ENCODE data around the gene ALDH1B1.

ALDH1B1 gene

GRCh38 chr9:38424918-38425317 lies 32.4 kb downstream of the ALDH1B1 start:
- Histone ChIP-seq H3K4me3 (ENCODE audit: low read depth, low read length) (no peak overlapping the region), H3K27ac (no peak overlapping the region), H3K9ac (no peak overlapping the region), H3K27me3 (ENCODE audit: control insufficient read depth, insufficient read depth, low read length) (no peaks in the 10 kb centered on the region), H3K36me3 (ENCODE audit: control insufficient read depth, insufficient read depth, low read length) (no peaks in the 10 kb centered on the region), H3K9me3 (ENCODE audit: control insufficient read depth, low read length) (no peaks in the 10 kb centered on the region), H3K4me1 (no peaks in the 10 kb centered on the region), H3K79me2 (no peaks in the 10 kb centered on the region), H2AFZ (no peak overlapping the region), H3K4me2 (ENCODE audit: low read length) (no peak overlapping the region)
- TF ChIP-seq, protein P1, sequence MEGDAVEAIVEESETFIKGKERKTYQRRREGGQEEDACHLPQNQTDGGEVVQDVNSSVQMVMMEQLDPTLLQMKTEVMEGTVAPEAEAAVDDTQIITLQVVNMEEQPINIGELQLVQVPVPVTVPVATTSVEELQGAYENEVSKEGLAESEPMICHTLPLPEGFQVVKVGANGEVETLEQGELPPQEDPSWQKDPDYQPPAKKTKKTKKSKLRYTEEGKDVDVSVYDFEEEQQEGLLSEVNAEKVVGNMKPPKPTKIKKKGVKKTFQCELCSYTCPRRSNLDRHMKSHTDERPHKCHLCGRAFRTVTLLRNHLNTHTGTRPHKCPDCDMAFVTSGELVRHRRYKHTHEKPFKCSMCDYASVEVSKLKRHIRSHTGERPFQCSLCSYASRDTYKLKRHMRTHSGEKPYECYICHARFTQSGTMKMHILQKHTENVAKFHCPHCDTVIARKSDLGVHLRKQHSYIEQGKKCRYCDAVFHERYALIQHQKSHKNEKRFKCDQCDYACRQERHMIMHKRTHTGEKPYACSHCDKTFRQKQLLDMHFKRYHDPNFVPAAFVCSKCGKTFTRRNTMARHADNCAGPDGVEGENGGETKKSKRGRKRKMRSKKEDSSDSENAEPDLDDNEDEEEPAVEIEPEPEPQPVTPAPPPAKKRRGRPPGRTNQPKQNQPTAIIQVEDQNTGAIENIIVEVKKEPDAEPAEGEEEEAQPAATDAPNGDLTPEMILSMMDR (IDR thresholded peaks at IDR 0.05): no peak

DNA sequence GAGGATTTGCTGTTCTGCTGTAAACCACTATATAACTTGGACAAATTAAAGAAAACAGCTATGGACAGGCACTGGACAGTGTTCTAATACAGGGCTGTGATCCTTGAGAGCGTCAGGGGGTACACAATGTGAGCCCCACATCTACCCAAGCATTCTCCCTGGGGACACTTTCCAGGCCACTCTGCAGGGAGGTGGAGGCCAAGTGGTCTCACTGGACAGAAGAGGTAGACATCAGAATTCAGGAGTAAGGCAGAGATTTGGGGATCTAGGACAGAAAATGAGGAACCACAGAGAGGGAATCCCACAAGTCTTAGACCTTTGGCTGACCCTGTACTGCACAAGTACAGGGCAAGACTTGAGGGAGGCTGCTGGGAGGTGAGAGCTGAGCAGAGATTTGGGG lies 35.6 kb downstream of the ALDH1B1 start:
- H3K4me3 ChIP-seq (ENCODE audit: low read depth, low read length): no peak overlapping the region
- no peak overlapping the region for H3K27ac ChIP-seq
- H3K4me1 ChIP-seq: no peaks in the 10 kb centered on the region
- H3K27me3 ChIP-seq (ENCODE audit: control insufficient read depth, insufficient read depth, low read length): no peaks in the 10 kb centered on the region
- no peak overlapping the region for H3K4me2 ChIP-seq (ENCODE audit: low read length)
- H3K9me3 ChIP-seq (ENCODE audit: control insufficient read depth, low read length): no peaks in the 10 kb centered on the region
- H3K9ac ChIP-seq: no peak overlapping the region
- H2AFZ ChIP-seq: no peak overlapping the region
- no peaks in the 10 kb centered on the region for H3K36me3 ChIP-seq (ENCODE audit: control insufficient read depth, insufficient read depth, low read length)
- TF ChIP-seq, protein P1 (IDR thresholded peaks at IDR 0.05): no peak
- H3K79me2 ChIP-seq: no peaks in the 10 kb centered on the region

DNA sequence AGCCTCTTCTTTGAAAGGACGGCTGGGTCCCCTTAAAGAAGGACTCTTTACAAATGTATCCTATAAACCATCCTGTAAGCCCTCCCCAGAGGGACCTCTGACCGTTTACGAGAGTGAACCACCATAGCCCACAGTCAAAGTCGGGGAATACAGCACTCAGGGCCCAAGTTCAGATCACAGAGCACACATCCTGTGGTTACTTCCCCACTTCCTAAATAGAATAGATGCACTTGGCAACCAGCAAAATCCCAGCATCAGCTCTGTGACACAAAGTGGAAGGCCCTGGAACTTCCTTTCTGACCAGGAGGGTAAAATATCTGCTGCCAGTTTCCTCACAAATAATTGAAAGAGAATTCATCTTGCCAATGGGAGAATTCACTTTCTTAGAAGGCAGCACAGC lies 38.6 kb downstream of the ALDH1B1 start:
- Histone ChIP-seq H3K4me1 (no peaks in the 10 kb centered on the region), H3K4me2 (ENCODE audit: low read length) (no peak overlapping the region), H3K4me3 (ENCODE audit: low read depth, low read length) (no peak overlapping the region), H2AFZ (no peak overlapping the region), H3K36me3 (ENCODE audit: control insufficient read depth, insufficient read depth, low read length) (no peaks in the 10 kb centered on the region), H3K9ac (no peak overlapping the region), H3K9me3 (ENCODE audit: control insufficient read depth, low read length) (no peaks in the 10 kb centered on the region), H3K27ac (no peak overlapping the region), H3K79me2 (no peaks in the 10 kb centered on the region), H3K27me3 (ENCODE audit: control insufficient read depth, insufficient read depth, low read length) (no peaks in the 10 kb centered on the region)
- TF ChIP-seq, protein P1 (IDR thresholded peaks at IDR 0.05): no peak

- Histone ChIP-seq H3K27me3 (ENCODE audit: control insufficient read depth, insufficient read depth, low read length) (no peaks in the 10 kb centered on the region), H3K4me2 (ENCODE audit: low read length) (no peak overlapping the region), H3K9ac (no peak overlapping the region), H3K27ac (no peak overlapping the region), H3K4me1 (no peaks in the 10 kb centered on the region), H3K4me3 (ENCODE audit: low read depth, low read length) (no peak overlapping the region), H3K9me3 (ENCODE audit: control insufficient read depth, low read length) (no peaks in the 10 kb centered on the region), H2AFZ (no peak overlapping the region), H3K36me3 (ENCODE audit: control insufficient read depth, insufficient read depth, low read length) (no peaks in the 10 kb centered on the region), H3K79me2 (no peaks in the 10 kb centered on the region)
- TF ChIP-seq, protein P1 (IDR thresholded peaks at IDR 0.05): peak; percentile 52
Measured at GRCh38 chr9:38432922-38433510, 40.5 kb downstream of the ALDH1B1 start.

GRCh38 chr9:38434365-38434764 lies 41.9 kb downstream of the ALDH1B1 start:
- no peak overlapping the region for H3K27ac ChIP-seq
- H3K9me3 ChIP-seq (ENCODE audit: control insufficient read depth, low read length): no peaks in the 10 kb centered on the region
- no peaks in the 10 kb centered on the region for H3K79me2 ChIP-seq
- TF ChIP-seq, protein P1 (IDR thresholded peaks at IDR 0.05): no peak
- no peaks in the 10 kb centered on the region for H3K27me3 ChIP-seq (ENCODE audit: control insufficient read depth, insufficient read depth, low read length)
- no peak overlapping the region for H2AFZ ChIP-seq
- no peaks in the 10 kb centered on the region for H3K36me3 ChIP-seq (ENCODE audit: control insufficient read depth, insufficient read depth, low read length)
- no peak overlapping the region for H3K4me2 ChIP-seq (ENCODE audit: low read length)
- H3K4me3 ChIP-seq (ENCODE audit: low read depth, low read length): no peak overlapping the region
- no peak overlapping the region for H3K9ac ChIP-seq
- no peaks in the 10 kb centered on the region for H3K4me1 ChIP-seq

Measured in parathyroid adenoma (tissue), 2 donors.